Neutrophil (primary cell): Measurements from ENCODE around the gene TTC14.
"Not testable (repeated sequence)": the region's sequence is repeated elsewhere in the genome, so short reads cannot be mapped to it uniquely, and the experiment has no call there.

Experiments used
- H3K27ac ChIP-seq: fragments of 200-600 bp; sonication (generic); 2 replicates; pipeline ENCODE4 v1.5.1; 2016; ENCODE audit warnings: mild to moderate bottlenecking, moderate library complexity
- H3K27me3 ChIP-seq: fragments of 200-600 bp; sonication (generic); 2 replicates; pipeline ENCODE4 v1.6.0; 2016; ENCODE audit warnings: mild to moderate bottlenecking
- H3K36me3 ChIP-seq: fragments of 200-600 bp; sonication (generic); 2 replicates; pipeline ENCODE4 v1.5.1; 2017
- H3K4me1 ChIP-seq, 2 experiments: fragments of 200-600 bp in 1 of 2; sonication (generic) in 1 of 2; 1 replicate in 1 of 2; 2 replicates in 1 of 2; pipeline versions ENCODE4 v1.5.1 to v1.6.1; 2013 to 2016; ENCODE audit warnings: low read depth in 1 of 2, low read length in 1 of 2, mild to moderate bottlenecking in 1 of 2, moderate library complexity in 1 of 2; ENCODE audit not compliant: control insufficient read depth in 1 of 2, insufficient read depth in 1 of 2
- H3K4me3 ChIP-seq, 2 experiments: fragments of 200-600 bp in 1 of 2; sonication (generic) in 1 of 2; 1 replicate in 1 of 2; 2 replicates in 1 of 2; pipeline ENCODE4 v1.5.1; 2013 to 2016; ENCODE audit warnings: low read depth in 1 of 2, low read length in 1 of 2, mild to moderate bottlenecking in 1 of 2, moderate library complexity in 1 of 2
- H3K9me3 ChIP-seq: fragments of 200-600 bp; sonication (generic); 2 replicates; pipeline ENCODE4 v1.5.1; 2016
- TF ChIP-seq, protein P1 (sequence below): fragments of 200-600 bp; sonication (generic); IDR thresholded peaks from 2 replicates; pipeline ENCODE4 v1.5.1; 2016; ENCODE audit warnings: antibody characterized with exemption

The TTC14 gene

DNA sequence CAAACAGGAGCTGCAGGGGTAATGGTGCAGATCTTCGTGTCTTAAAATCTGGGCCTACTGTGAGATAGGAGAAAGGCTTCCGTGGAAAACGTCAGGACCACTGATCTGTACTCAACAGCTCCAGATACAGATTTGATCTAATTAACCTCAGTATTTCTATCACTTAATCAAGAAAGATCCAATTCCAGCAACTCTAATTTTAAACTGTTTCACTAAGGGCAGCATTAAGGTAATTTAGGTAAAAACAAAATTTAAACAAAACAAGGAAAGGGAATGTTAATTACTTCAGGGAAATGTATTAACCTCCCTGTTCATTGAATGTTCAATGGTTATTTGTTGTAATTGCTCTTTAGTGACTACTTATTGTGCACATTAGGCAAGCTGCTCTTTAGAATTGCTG lies 26.4 kb upstream of the TTC14 start:
- no peaks in the 10 kb centered on the region for H3K9me3 ChIP-seq
- H3K27ac ChIP-seq: no peak overlapping the region
- H3K27me3 ChIP-seq: no peaks in the 10 kb centered on the region
- H3K4me1 ChIP-seq: no peaks in the 10 kb centered on the region
- TF ChIP-seq, protein P1, sequence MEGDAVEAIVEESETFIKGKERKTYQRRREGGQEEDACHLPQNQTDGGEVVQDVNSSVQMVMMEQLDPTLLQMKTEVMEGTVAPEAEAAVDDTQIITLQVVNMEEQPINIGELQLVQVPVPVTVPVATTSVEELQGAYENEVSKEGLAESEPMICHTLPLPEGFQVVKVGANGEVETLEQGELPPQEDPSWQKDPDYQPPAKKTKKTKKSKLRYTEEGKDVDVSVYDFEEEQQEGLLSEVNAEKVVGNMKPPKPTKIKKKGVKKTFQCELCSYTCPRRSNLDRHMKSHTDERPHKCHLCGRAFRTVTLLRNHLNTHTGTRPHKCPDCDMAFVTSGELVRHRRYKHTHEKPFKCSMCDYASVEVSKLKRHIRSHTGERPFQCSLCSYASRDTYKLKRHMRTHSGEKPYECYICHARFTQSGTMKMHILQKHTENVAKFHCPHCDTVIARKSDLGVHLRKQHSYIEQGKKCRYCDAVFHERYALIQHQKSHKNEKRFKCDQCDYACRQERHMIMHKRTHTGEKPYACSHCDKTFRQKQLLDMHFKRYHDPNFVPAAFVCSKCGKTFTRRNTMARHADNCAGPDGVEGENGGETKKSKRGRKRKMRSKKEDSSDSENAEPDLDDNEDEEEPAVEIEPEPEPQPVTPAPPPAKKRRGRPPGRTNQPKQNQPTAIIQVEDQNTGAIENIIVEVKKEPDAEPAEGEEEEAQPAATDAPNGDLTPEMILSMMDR: no peak
- H3K36me3 ChIP-seq: no peaks in the 10 kb centered on the region
- H3K4me3 ChIP-seq: no peak overlapping the region

DNA sequence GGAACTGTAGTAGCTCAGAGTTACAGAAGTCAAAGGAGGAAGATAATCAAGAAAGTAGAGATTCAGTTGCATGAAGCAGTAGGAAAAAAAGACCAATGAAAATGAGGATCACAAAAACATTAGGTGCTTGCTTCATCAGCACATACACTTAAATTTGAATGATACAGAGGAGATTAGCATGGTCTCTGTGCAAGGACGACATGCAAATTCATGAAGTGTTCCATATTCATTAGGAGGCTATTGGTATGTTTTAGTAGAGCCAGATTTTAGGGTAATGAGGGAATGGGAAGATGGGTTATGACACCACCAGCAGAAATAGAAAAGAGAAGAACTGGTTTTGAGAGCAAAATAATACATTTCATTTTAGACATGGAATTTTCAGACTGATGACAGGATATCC lies 21.0 kb upstream of the TTC14 start:
- no peaks in the 10 kb centered on the region for H3K4me1 ChIP-seq
- H3K27ac ChIP-seq: no peak overlapping the region
- no peaks in the 10 kb centered on the region for H3K36me3 ChIP-seq
- no peak overlapping the region for H3K4me3 ChIP-seq
- H3K9me3 ChIP-seq: no peaks in the 10 kb centered on the region
- TF ChIP-seq, protein P1: no peak
- peaks cover 13% of the 10 kb centered on the region for H3K27me3 ChIP-seq

DNA sequence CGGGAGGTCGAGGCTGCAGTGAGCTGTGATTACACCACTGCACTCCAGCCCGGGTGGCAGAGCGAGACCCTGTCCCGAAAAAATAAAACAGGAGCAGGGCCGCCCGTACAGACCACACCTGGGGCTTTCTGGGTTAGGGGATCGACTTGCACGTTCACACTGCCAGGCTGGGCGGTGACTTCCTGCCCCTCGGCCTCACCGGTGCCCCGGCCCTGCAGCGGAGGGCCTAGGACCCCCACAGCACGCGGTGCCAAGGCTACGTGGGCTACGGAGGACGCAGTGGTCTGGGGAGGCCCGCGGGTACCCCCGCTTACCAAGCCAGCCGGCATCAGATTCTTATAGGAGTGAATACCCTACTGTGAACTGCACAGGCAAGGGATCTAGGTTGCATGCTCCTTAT lies 11.6 kb upstream of the TTC14 start:
- TF ChIP-seq, protein P1: no peak
- H3K36me3 ChIP-seq: no peaks in the 10 kb centered on the region
- H3K27me3 ChIP-seq: peaks cover 42% of the 10 kb centered on the region
- no peak overlapping the region for H3K27ac ChIP-seq
- no peak overlapping the region for H3K4me3 ChIP-seq
- H3K4me1 ChIP-seq: no peaks in the 10 kb centered on the region
- no peaks in the 10 kb centered on the region for H3K9me3 ChIP-seq

DNA sequence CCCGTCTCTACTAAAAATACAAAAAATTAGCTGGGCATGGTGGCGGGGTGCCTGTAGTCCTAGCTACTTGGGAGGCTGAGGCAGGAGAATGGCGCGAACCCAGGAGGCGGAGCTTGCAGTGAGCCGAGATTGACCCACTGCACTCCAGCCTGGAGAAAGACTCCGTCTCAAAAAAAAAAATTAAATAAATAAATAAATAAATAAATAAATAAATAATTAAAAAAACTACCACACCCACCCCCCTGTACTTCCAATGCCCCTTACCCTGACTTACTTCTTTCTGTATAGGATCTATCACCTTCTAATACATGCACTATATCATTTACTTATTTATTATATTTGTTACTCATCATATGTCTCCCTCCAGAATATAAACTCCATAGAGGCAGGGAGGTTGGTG lies 8.3 kb upstream of the TTC14 start:
- not testable (repeated sequence) for H3K4me3 ChIP-seq, H3K4me1 ChIP-seq, H3K27ac ChIP-seq, H3K9me3 ChIP-seq, H3K36me3 ChIP-seq
- peaks cover 68% of the 10 kb centered on the region for H3K27me3 ChIP-seq

DNA sequence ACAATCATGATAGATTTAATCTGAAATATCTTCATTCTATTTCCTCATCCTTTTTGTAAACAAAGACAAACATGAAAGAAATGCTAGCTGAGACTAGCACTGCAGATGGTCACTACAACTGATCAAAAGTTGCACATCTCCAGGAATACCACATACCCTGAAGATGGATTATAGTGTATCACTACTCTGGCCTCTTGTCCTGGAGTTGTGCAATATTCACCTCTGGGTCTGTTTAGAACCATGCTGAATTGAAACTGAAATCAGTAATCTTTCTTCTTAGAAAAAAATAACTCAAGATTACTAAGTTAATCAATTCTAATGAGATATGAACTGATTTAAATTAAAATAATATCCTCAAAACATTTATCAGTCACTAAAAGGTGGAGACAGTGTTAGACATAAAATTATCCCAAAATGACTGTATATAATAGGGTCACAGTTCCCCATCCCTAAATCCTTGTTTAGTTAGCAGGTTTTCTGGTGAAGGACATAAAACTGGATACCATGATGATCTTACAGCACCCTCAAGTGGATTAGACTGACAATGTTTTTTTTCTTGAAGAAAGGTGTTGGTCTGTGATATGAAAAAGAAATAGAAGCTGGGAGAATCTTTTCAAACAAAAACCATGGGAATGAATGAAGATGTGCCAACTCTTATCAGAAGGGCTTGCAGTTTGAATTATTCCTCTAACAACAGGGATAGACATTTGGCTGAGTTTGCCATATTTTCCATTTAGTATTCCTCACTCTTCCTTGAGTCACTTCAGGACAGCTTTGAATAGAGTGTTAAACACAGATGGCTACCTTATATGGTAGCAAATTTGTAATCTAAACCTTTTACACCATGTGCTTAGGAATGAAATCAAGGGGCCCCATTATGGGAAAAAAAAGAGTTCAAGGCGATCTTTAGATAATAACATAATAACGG lies 7.1 kb upstream of the TTC14 start:
- no peak overlapping the region for H3K4me3 ChIP-seq
- no peaks in the 10 kb centered on the region for H3K4me1 ChIP-seq
- TF ChIP-seq, protein P1: no peak
- no peak overlapping the region for H3K27ac ChIP-seq
- no peaks in the 10 kb centered on the region for H3K36me3 ChIP-seq
- H3K27me3 ChIP-seq: peaks cover 81% of the 10 kb centered on the region
- no peaks in the 10 kb centered on the region for H3K9me3 ChIP-seq

DNA sequence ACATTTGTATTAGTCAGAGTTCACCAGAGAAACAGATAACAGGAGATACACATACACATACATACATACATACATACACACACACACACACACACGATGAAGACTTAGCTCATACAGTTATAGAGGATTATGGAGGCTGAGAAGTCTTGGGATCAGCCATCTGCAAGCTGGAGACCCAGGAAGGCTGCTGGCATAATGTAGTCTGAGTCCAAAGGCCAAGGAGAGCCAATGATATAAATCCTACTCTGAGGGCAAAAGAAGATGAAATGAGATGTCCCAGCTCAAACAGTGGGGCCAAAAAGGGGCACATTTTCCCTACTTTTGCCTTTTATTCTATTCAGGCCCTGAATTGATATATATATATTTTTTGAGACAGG lies 6.4 kb upstream of the TTC14 start:
- TF ChIP-seq, protein P1: no peak
- no peaks in the 10 kb centered on the region for H3K9me3 ChIP-seq
- H3K27me3 ChIP-seq: peaks cover 87% of the 10 kb centered on the region
- H3K27ac ChIP-seq: no peak overlapping the region
- H3K36me3 ChIP-seq: no peaks in the 10 kb centered on the region
- no peaks in the 10 kb centered on the region for H3K4me1 ChIP-seq
- no peak overlapping the region for H3K4me3 ChIP-seq
